Karpas-422 (cell line): ENCODE measurements around the gene EVI5. TPM values are rescaled to one million over a fixed set of nuclear protein-coding genes. Genes with fewer than 3 reads are reported as not detected.
A peak's percentile ranks its signal among the peaks of the same experiment; 100 is the strongest.
"Not testable (repeated sequence)": the region's sequence is repeated elsewhere in the genome, so short reads cannot be mapped to it uniquely, and the experiment has no call there.

Experiments
- DNase-seq: peaks from one replicate; pipeline ENCODE4 v3.0.0-alpha.2; 2015
- H2AFZ ChIP-seq: fragments of 200-600 bp; sonication (generic); 2 replicates; pipeline ENCODE4 v1.6.1; 2014; ENCODE audit warnings: antibody characterized with exemption, low read length, mixed read lengths
- H3K27ac ChIP-seq: fragments of 200-600 bp; sonication (generic); 2 replicates; pipeline ENCODE4 v1.5.1; 2014; ENCODE audit warnings: mild to moderate bottlenecking, low read length, moderate library complexity
- H3K27me3 ChIP-seq: fragments of 200-600 bp; sonication (generic); 2 replicates; pipeline ENCODE4 v1.6.1; 2014; ENCODE audit warnings: low read length, mixed read lengths
- H3K36me3 ChIP-seq: fragments of 200-600 bp; sonication (generic); 2 replicates; pipeline ENCODE4 v1.6.1; 2014; ENCODE audit warnings: low read length, mixed read lengths; ENCODE audit not compliant: insufficient read depth
- H3K4me1 ChIP-seq: fragments of 200-600 bp; sonication (generic); 2 replicates; pipeline ENCODE4 v1.6.1; 2014; ENCODE audit warnings: mild to moderate bottlenecking, low read length, mixed read lengths
- H3K4me2 ChIP-seq: fragments of 200-600 bp; sonication (generic); 2 replicates; pipeline ENCODE4 v1.6.1; 2014; ENCODE audit warnings: low read length, low read depth, mild to moderate bottlenecking; ENCODE audit not compliant: poor library complexity, severe bottlenecking
- H3K4me3 ChIP-seq: fragments of 200-600 bp; sonication (generic); 2 replicates; pipeline ENCODE4 v1.5.1; 2014; ENCODE audit warnings: mild to moderate bottlenecking, antibody characterized with exemption, low read length, mixed read lengths
- H3K79me2 ChIP-seq: fragments of 200-600 bp; sonication (generic); 2 replicates; pipeline ENCODE4 v1.6.1; 2014; ENCODE audit warnings: mild to moderate bottlenecking, low read length, mixed read lengths
- H3K9ac ChIP-seq: fragments of 200-600 bp; sonication (generic); 2 replicates; pipeline ENCODE4 v1.6.0; 2014; ENCODE audit warnings: low read length
- H3K9me2 ChIP-seq: fragments of 200-600 bp; sonication (generic), shearing (Covaris generic); replicated peaks from 2 replicates; pipeline ENCODE4 v1.6.0; 2014; ENCODE audit warnings: mild to moderate bottlenecking, low read length, moderate library complexity; ENCODE audit not compliant: insufficient read depth
- H3K9me3 ChIP-seq: fragments of 300-700, 200-600 bp; sonication (generic); 2 replicates; pipeline ENCODE4 v1.6.1; 2014; ENCODE audit warnings: low read length, mixed read lengths
- H4K20me1 ChIP-seq: fragments of 200-600 bp; sonication (generic); 2 replicates; pipeline ENCODE4 v1.6.1; 2014; ENCODE audit warnings: mild to moderate bottlenecking, antibody characterized with exemption, low read length, low read depth; ENCODE audit not compliant: insufficient read depth
- total RNA-seq: library from RNA; depleted of rRNA; stranded (reverse); fragments of >200 nt; shearing (Covaris generic); gene quantifications from 2 replicates; pipeline ENCODE4 v1.2.3, GENCODE V29; 2014; ENCODE audit warnings: low replicate concordance

EVI5 gene
- total RNA-seq, 1 experiment from 2014 or later: 11.4 TPM

DNA sequence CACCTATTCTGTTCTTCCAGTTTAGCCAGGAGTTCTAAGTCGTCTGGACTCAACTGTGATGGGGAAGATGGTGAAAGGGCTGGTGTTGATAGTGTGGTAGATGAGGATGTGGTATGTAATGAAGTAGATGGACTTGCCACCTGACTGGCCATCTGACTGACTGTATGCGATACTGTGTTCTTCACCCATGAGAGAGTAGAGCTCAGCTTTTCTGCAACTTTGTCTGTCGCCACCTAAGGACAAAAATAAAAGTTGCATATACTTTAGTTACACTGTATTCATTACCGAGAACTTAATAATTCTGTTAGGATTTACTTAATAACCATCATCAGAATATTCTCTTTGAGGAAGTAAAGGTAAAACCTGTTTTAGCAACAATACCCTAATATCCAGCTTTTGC, 48.5 kb downstream of the EVI5 start:
- Histone ChIP-seq H3K27me3 (no peaks in the 10 kb centered on the region), H3K4me2 (peak overlapping the region; percentile 31), H3K9me2 (no peaks in the 10 kb centered on the region), H3K36me3 (no peaks in the 10 kb centered on the region), H3K4me1 (peaks cover 39% of the 10 kb centered on the region), H3K4me3 (no peak overlapping the region), H3K9ac (no peak overlapping the region), H4K20me1 (0 out of 2 replicates have a peak, but pooled peaks cover 4% of the 10 kb centered on the region), H3K27ac (peak overlapping the region; percentile 26; the same call in 1 of the 2 replicates), H2AFZ (no peak overlapping the region), H3K79me2 (peaks cover 20% of the 10 kb centered on the region; the same call in 1 of the 2 replicates), H3K9me3 (no peaks in the 10 kb centered on the region)
- peak; percentile 64 for DNase-seq

DNA sequence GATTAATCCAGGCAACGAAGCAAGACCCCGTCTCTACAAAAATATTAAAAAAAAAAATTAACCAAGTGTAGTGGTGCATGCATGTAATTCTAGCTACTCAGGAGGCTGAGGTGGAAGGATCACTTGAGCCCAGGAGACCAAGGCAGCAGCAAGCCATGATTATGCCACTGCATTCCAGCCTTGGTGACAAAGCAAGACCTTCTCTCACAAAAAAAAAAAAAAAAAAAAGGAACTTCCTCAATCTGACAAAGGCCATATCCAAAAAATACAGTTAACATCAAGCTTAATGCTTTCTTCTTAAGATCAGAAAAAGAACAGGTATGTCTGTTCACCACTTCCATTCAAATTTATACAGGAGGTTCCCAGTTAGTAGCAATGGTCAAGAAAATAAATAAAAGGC, 54.4 kb downstream of the EVI5 start:
- Histone ChIP-seq H4K20me1 (no peaks in the 10 kb centered on the region), H3K36me3 (no peaks in the 10 kb centered on the region), H3K79me2 (peaks cover 5% of the 10 kb centered on the region; the same call in 1 of the 2 replicates)

DNA sequence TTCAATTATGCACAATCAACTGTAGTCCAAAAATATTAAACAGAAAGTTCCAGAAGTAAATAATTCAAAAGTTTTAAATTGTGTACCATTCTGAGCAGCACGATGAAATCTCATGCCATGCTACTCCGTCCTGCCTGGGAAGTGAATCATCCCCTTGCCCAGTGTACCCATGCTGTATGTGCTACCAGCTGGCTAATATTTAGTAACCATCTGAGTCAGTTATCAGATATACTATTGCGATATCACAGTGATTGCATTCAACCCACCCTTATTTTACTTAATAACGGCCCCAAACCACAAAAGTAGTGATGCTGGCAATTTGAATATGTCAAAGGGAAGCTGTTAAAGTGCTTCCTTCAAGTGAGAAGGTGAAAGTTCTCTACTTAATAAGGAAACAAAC, 56.2 kb downstream of the EVI5 start:
- Histone ChIP-seq H3K4me1 (peaks cover 21% of the 10 kb centered on the region), H3K9ac (no peak overlapping the region), H3K4me3 (no peak overlapping the region), H4K20me1 (no peaks in the 10 kb centered on the region), H3K27ac (no peak overlapping the region), H2AFZ (no peak overlapping the region), H3K27me3 (no peaks in the 10 kb centered on the region), H3K9me3 (no peaks in the 10 kb centered on the region), H3K4me2 (no peak overlapping the region), H3K9me2 (peaks cover 4% of the 10 kb centered on the region; the same call in 1 of the 2 replicates), H3K79me2 (peaks cover 5% of the 10 kb centered on the region; the same call in 1 of the 2 replicates), H3K36me3 (no peaks in the 10 kb centered on the region)
- peak; percentile 19 for DNase-seq

More for the DNA sequence above, 54.4 kb downstream of the EVI5 start:
- Histone ChIP-seq H3K9me2 (peaks cover 4% of the 10 kb centered on the region; the same call in 1 of the 2 replicates), H3K4me1 (peaks cover 21% of the 10 kb centered on the region), H3K4me3 (no peak overlapping the region), H3K9ac (no peak overlapping the region), H3K27ac (no peak overlapping the region), H3K4me2 (no peak overlapping the region), H3K27me3 (no peaks in the 10 kb centered on the region), H3K9me3 (no peaks in the 10 kb centered on the region), H2AFZ (no peak overlapping the region)
- no peak for DNase-seq

DNA sequence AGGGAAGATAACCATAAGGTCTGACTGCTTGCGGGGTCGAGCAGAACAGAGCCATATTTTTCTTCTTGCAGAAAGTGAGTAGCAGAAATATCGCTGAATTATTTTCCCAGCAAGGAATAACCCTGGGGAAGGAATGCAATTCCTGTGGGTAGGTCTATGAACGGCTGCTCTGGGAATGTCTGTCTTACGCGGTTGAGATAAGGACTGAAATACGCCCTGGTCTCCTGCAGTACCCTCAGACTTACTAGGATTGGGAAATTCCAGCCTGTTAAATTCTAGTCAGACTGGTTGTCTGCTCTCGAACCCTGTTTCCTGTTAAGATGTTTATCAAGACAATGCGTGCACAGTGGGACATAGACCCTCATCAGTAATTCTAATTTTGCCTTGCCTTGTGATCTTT, 61.2 kb downstream of the EVI5 start:
- H3K27ac ChIP-seq, H3K79me2 ChIP-seq, H3K9ac ChIP-seq, H3K9me3 ChIP-seq, H3K36me3 ChIP-seq, H2AFZ ChIP-seq, H3K27me3 ChIP-seq, H3K4me3 ChIP-seq, H3K9me2 ChIP-seq, H3K4me1 ChIP-seq, H3K4me2 ChIP-seq, H4K20me1 ChIP-seq: not testable (repeated sequence)
- peak; percentile 9 for DNase-seq

DNA sequence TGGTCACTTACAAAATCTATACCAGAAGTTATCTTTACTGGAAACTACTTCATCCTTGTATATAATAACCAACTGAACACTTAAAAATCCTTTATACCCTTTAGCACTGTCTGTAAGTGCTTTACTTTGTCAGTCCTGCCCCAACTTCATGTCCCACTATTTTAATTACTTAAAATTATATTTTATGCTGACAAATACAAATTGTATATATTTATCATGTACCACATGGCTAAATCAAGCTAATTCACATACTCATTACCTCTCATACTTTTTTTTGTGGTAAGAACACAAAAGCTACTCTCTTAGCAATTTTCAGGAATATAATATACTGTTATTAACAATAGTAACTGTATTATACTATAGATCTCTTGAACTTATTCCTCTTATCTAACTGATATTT, 63.0 kb downstream of the EVI5 start:
- no peaks in the 10 kb centered on the region for H4K20me1 ChIP-seq

DNA sequence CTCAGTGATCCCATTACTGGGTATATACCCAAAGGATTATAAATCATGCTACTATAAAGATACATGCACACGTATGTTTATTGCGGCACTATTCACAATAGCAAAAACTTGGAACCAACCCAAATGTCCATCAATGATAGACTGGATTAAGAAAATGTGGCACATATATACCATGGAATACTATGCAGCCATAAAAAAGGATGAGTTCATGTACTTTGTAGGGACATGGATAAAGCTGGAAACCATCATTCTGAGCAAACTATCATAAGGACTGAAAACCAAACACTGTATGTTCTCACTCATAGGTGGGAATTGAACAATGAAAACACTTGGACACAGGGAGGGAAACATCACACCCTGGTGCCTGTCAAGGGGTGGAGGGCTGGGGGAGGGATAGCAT, 63.8 kb downstream of the EVI5 start:
- not testable (repeated sequence) for H2AFZ ChIP-seq, H3K9me3 ChIP-seq, H3K79me2 ChIP-seq, H3K27me3 ChIP-seq, H3K4me1 ChIP-seq, DNase-seq, H3K9ac ChIP-seq, H4K20me1 ChIP-seq, H3K4me3 ChIP-seq, H3K36me3 ChIP-seq, H3K9me2 ChIP-seq, H3K4me2 ChIP-seq, H3K27ac ChIP-seq

More for the DNA sequence above, 63.0 kb downstream of the EVI5 start:
- H3K79me2 ChIP-seq: 0 out of 2 replicates have a peak, but pooled peaks cover 2% of the 10 kb centered on the region
- no peak overlapping the region for H3K9ac ChIP-seq
- no peak overlapping the region for H3K27ac ChIP-seq
- H3K36me3 ChIP-seq: no peaks in the 10 kb centered on the region
- no peaks in the 10 kb centered on the region for H3K4me1 ChIP-seq
- H3K9me2 ChIP-seq: 0 out of 2 replicates have a peak, but pooled peaks cover under 1% of the 10 kb centered on the region
- H3K27me3 ChIP-seq: no peaks in the 10 kb centered on the region
- H2AFZ ChIP-seq: no peak overlapping the region
- no peaks in the 10 kb centered on the region for H3K9me3 ChIP-seq
- DNase-seq: peak; percentile 4
- no peak overlapping the region for H3K4me3 ChIP-seq
- no peak overlapping the region for H3K4me2 ChIP-seq

DNA sequence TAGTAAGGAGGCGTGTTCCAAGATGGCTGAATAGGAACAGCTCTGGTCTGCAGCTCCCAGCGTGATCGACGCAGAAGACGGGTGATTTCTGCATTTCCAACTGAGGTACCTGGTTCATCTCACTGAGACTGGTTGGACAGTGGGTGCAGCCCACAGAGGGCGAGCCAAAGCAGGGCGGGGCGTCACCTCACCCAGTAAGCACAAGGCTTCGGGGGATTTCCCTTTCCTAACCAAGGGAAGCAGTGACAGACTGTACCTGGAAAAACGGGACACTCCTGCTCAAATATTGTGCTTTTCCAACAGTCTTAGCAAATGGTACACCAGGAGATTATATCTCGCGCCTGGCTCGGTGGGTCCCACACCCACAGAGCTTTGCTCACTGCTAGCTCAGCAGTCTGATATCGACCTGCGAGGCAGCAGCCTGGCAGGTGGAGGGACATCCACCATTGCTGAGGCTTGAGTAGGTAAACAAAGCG, 69.4 kb downstream of the EVI5 start:
- H3K36me3 ChIP-seq, H4K20me1 ChIP-seq, H3K9ac ChIP-seq, H3K27me3 ChIP-seq, H3K4me2 ChIP-seq, H3K79me2 ChIP-seq, H3K9me3 ChIP-seq, H3K4me3 ChIP-seq, H3K9me2 ChIP-seq, H2AFZ ChIP-seq, H3K27ac ChIP-seq, H3K4me1 ChIP-seq: not testable (repeated sequence)
- DNase-seq: peak; percentile 4

DNA sequence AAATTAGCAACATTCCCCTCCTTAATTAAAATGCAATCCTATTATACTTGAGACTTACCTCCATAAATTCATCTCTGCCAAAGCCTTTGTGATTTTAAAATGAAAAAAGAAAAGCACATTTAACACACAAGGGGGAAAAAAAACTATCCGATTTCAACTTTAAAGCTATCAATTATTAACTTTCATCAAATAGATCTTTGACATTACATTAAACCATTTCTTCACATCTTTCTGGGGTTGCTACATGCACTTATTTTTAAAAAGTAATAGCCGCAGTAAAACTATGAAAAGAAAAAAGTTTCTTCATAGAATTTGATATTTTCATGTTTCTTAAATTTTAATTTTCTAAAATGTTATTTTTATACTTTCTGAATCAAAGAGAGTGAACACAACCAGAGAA, 71.0 kb downstream of the EVI5 start:
- Histone ChIP-seq H3K4me3 (no peak overlapping the region), H2AFZ (no peak overlapping the region), H3K36me3 (no peaks in the 10 kb centered on the region), H3K27me3 (no peaks in the 10 kb centered on the region), H3K9me3 (no peaks in the 10 kb centered on the region), H3K79me2 (no peaks in the 10 kb centered on the region), H3K9me2 (no peaks in the 10 kb centered on the region), H3K27ac (no peak overlapping the region), H3K9ac (no peak overlapping the region), H3K4me1 (no peaks in the 10 kb centered on the region), H3K4me2 (no peak overlapping the region), H4K20me1 (no peaks in the 10 kb centered on the region)
- no peak for DNase-seq
